Right lobe of liver (tissue), 6 donors: ENCODE measurements around the gene TMEM138. TPM values are rescaled to one million over a fixed set of nuclear protein-coding genes. Genes with fewer than 3 reads are reported as not detected.

ENCODE experiments used
- ATAC-seq, 4 donors: fragments of 200-7000 bp; cut with Tn5 transposase; one replicate each; pipeline ENCODE4 v1.9.1; 2020; ENCODE audit warnings: mild to moderate bottlenecking in 4 of 4, moderate library complexity in 4 of 4
- DNase-seq, 3 donors: peaks; one replicate each; pipeline ENCODE4 v3.0.0-alpha.2; 2020
- H3K27ac ChIP-seq, 3 donors: fragments of 200-600 bp; one replicate each; pipeline ENCODE4 v1.8.0; 2022
- H3K27me3 ChIP-seq, 2 donors: fragments of 200-600 bp; one replicate each; pipeline ENCODE4 v1.8.0; 2022
- H3K36me3 ChIP-seq, 4 donors: fragments of 200-600 bp; sonication (generic) in 1 of 4; one replicate each; pipeline versions ENCODE4 v1.5.1 to v1.8.0; 2017 to 2022; ENCODE audit warnings: control low read depth in 1 of 4
- H3K4me1 ChIP-seq, 4 donors: fragments of 200-600 bp; sonication (generic) in 1 of 4; one replicate each; pipeline versions ENCODE4 v1.5.1 to v1.8.0; 2017 to 2022; ENCODE audit warnings: control low read depth in 1 of 4
- H3K4me3 ChIP-seq, 3 donors: fragments of 200-600 bp; one replicate each; pipeline ENCODE4 v1.8.0; 2022
- H3K9me3 ChIP-seq, 4 donors: fragments of 200-600 bp; sonication (generic) in 1 of 4; one replicate each; pipeline versions ENCODE4 v1.5.1 to v1.8.0; 2017 to 2022; ENCODE audit warnings: control low read depth in 1 of 4
- POLR2A ChIP-seq: fragments of 450-650 bp; IDR thresholded peaks from one replicate; pipeline ENCODE4 v1.6.1; 2017; ENCODE audit warnings: antibody characterized with exemption, mild to moderate bottlenecking
- WGBS: methylation state at CpG from one replicate; pipeline ENCODE4 v1.1.6; 2018; ENCODE audit warnings: low coverage, low lambda C conversion rate; ENCODE audit not compliant: insufficient coverage; ENCODE audit errors: missing lambda C conversion rate; 5-methylcytosine and 5-hydroxymethylcytosine counted together
- intact Hi-C, 2 donors: fragments of 100-400 bp; cut with DNase I; formaldehyde crosslinking; loops; one replicate each; pipeline versions ENCODE4 v1.11.2 to v1.14.1; 2022
- total RNA-seq, 6 experiments: library from RNA; depleted of rRNA in 2 of 6; stranded (reverse); fragments of >200 nt in 2 of 6; fragmentation: NEBNext Ultra II Directional in 3 of 6; extraction: Animal tissue kit (Norgen Biotek cat#: 25700) in 3 of 6; gene quantifications; one replicate each; pipeline versions ENCODE4 v1.1.0 to v1.2.4, GENCODE V29; 2016 to 2023
- TF ChIP-seq, protein P1 (sequence below), 4 donors: fragments of 200-600 bp in 3 of 4; fragments of 450-650 bp in 1 of 4; IDR thresholded peaks; one replicate each; pipeline versions ENCODE4 v1.5.1 to v1.8.0; 2016 to 2022; ENCODE audit warnings: antibody characterized with exemption in 4 of 4, mild to moderate bottlenecking in 2 of 4
- donor health status: DM: no; HTN: yes; CAD: no.
- donor health status: DM: no; HTN: no; CAD: no.
- donor health status: DM: no; HTN: no; CAD: no.
- donor health status: DM: no; HTN: yes; CAD: no.
- donor health status: DM: no; HTN: yes; CAD: no.

TMEM138 gene
- total RNA-seq, 6 experiments from 2014 or later, result 18.2 to 41.0 (median 26.4) TPM

DNA sequence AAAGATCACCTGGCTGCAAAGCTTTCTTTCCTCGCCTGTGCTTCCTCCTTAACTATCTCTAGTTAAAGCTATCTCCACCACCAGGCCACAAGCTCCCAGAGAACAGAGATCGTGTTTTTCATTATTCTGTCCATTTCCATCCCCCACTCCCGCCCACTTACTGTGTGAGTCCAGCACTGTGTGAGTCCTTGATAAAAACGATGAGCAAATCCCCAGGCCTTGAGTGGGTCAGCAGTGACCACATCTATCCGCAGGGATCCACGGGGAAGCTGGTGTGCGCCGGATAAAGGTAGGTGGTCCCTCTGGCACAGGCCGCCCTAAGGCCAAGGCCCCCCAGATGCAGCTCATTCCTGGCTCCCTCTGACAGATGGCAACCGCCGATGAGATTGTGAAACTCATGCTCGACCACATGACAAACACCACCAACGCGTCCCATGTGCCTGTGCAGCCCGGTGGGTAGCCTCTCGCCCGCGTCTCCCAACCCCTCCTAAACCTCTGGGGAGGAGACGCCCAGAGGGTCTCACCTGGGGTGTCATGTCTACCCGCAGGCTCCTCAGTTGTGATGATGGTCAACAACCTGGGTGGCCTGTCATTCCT, 19.9 kb upstream of the TMEM138 start:
- no peak for DNase-seq
- no peak overlapping the region for H3K4me3 ChIP-seq
- H3K36me3 ChIP-seq, result peaks cover 0 to 51% (median 24%) of the 10 kb centered on the region in 4 donors
- no peaks in the 10 kb centered on the region for H3K27me3 ChIP-seq
- no peaks in the 10 kb centered on the region for H3K9me3 ChIP-seq
- ATAC-seq, result no peak
- WGBS, result 80% methylated on average over 12 of the region's 20 CpGs
- no peak overlapping the region for H3K27ac ChIP-seq
- intact Hi-C loops, result no loop called here
- TF ChIP-seq, protein P1, sequence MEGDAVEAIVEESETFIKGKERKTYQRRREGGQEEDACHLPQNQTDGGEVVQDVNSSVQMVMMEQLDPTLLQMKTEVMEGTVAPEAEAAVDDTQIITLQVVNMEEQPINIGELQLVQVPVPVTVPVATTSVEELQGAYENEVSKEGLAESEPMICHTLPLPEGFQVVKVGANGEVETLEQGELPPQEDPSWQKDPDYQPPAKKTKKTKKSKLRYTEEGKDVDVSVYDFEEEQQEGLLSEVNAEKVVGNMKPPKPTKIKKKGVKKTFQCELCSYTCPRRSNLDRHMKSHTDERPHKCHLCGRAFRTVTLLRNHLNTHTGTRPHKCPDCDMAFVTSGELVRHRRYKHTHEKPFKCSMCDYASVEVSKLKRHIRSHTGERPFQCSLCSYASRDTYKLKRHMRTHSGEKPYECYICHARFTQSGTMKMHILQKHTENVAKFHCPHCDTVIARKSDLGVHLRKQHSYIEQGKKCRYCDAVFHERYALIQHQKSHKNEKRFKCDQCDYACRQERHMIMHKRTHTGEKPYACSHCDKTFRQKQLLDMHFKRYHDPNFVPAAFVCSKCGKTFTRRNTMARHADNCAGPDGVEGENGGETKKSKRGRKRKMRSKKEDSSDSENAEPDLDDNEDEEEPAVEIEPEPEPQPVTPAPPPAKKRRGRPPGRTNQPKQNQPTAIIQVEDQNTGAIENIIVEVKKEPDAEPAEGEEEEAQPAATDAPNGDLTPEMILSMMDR (IDR thresholded peaks at IDR 0.05), result no peak
- TF ChIP-seq POLR2A, result no peak
- H3K4me1 ChIP-seq, result no peaks in the 10 kb centered on the region

DNA sequence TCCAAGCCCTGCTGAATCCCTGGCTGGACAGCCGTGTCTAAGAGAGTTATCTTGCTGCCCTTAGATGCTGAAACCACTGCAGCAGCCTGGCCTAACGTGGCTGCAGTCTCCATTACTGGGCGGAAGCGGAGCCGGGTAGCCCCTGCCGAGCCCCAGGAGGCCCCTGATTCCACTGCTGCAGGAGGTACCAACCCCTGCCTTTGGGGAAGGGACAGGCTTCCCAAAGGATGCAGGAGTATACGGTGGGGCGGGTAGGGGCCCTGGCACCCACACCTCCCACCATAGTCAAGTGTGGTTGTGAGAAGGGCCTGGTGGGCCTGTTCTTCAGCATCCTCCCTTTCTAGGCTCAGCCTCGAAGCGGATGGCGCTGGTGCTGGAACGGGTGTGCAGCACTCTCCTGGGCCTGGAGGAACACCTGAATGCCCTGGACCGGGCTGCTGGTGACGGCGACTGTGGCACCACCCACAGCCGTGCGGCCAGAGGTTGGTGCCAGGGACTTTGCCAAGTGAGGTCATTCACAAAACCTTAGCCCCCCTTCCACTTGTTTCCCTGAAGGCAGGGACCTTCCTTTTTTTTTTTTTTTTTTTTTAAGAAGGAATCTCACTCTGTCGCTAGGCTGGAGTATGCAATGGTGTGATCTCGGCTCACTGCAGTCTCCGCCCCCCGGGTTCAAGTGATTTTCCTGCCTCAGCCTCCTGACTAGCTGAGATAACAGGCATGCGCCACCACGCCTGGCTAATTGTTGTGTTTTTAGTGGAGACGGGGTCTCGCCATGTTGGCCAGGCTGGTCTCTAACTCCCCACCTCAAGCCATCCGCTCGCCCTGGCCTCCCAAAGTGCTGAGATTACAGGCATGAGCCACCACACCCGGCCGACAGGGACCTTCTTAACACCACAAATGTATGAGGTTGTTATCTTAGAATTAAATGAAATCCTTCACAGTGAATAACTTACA, 18.1 kb upstream of the TMEM138 start:
- ATAC-seq (no peak), DNase-seq (no peak)
- no peak overlapping the region for H3K27ac ChIP-seq
- no peak overlapping the region for H3K4me3 ChIP-seq
- H3K9me3 ChIP-seq, result no peaks in the 10 kb centered on the region
- intact Hi-C loops, result no loop called here
- peaks cover 0 to 8% (median 0%) of the 10 kb centered on the region in 4 donors for H3K4me1 ChIP-seq
- H3K27me3 ChIP-seq, result no peaks in the 10 kb centered on the region
- no peak for TF ChIP-seq POLR2A
- TF ChIP-seq, protein P1 (IDR thresholded peaks at IDR 0.05), result no peak
- 91% methylated on average over 20 of the region's 29 CpGs for WGBS
- peaks cover 0 to 35% (median 17%) of the 10 kb centered on the region in 4 donors for H3K36me3 ChIP-seq

DNA sequence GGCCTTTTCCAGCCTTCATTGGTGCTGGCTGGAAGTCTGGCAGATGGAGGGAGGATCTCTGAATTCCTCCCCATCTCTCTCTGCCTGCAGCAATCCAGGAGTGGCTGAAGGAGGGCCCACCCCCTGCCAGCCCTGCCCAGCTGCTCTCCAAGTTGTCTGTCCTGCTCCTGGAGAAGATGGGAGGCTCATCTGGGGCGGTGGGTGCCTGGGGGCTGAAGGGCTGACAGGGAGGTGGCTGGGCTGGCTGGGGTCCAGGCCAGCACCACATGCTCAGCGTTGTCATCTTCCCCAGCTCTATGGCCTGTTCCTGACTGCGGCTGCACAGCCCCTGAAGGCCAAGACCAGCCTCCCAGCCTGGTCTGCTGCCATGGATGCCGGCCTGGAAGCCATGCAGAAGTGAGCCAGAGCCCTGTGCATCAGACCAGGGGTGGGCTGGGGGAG, 17.0 kb upstream of the TMEM138 start:
- H3K9me3 ChIP-seq, result no peaks in the 10 kb centered on the region
- no peak overlapping the region for H3K27ac ChIP-seq
- WGBS, result no CpG with 5 or more reads among the region's 4 CpGs
- peaks cover 0 to 34% (median 13%) of the 10 kb centered on the region in 4 donors for H3K36me3 ChIP-seq
- DNase-seq (no peak), ATAC-seq (no peak)
- no peaks in the 10 kb centered on the region for H3K27me3 ChIP-seq
- intact Hi-C loops, result no loop called here
- peaks cover 0 to 8% (median 0%) of the 10 kb centered on the region in 4 donors for H3K4me1 ChIP-seq
- TF ChIP-seq, protein P1 (IDR thresholded peaks at IDR 0.05), result no peak
- TF ChIP-seq POLR2A, result no peak
- no peak overlapping the region for H3K4me3 ChIP-seq

DNA sequence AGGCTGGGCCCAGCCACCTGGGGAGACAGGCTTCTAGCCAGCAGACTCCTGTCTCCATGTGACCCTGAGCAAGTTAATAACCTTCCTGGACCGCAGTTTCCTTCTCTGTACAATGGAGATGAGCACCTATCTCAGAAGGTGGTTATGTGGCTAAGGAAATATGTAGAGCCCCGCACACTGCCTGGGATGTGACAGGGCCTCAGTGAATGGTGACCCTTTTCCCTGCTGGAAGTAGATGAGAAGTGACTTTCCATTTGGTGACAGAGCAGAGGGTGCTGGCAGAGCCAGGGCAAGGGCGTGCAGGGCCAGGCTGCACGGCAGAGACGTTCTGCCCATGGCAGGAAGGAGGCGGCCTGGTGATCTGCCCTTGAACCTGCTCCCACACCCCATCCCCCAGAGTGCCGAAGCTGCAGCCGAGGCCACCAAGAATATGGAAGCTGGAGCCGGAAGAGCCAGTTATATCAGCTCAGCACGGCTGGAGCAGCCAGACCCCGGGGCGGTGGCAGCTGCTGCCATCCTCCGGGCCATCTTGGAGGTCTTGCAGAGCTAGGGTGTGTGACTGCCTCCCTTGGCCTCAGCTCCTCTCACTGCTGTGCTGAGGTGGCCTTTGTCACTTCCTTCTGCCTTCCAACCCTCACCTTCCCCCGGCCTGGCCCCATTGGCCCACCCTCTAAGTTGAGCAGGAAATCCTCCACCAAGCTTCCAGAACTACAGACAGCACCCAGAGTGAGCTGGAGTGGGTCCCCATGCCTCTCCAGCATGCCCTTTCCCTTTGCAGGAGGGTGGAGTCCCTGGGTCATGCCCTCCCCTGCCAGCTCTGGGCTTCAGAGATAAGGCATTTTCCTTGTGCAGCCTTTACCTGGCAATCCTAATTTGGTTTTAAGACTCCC, 16.0 kb upstream of the TMEM138 start:
- no peak for DNase-seq
- H3K36me3 ChIP-seq, result peaks cover 0 to 33% (median 15%) of the 10 kb centered on the region in 4 donors
- no peak overlapping the region for H3K27ac ChIP-seq
- intact Hi-C loops, result no loop called here
- peaks cover 0 to 8% (median 0%) of the 10 kb centered on the region in 4 donors for H3K4me1 ChIP-seq
- ATAC-seq, result peak in 3 of 4 donors; percentile 11 to 15 (median 15)
- WGBS, result 80% methylated on average over 1 of the region's 14 CpGs
- H3K4me3 ChIP-seq, result no peak overlapping the region
- H3K9me3 ChIP-seq, result no peaks in the 10 kb centered on the region
- H3K27me3 ChIP-seq, result no peaks in the 10 kb centered on the region
- TF ChIP-seq POLR2A, result no peak
- TF ChIP-seq, protein P1 (IDR thresholded peaks at IDR 0.05), result no peak
